ENCODE results near the gene MBTPS1. TPM values are rescaled to one million over a fixed set of nuclear protein-coding genes. Genes with fewer than 3 reads are reported as not detected.

Gene MBTPS1
- polyA plus RNA-seq, 2 of the 4 experiments (the other 2 are of a cell fraction) = 50.3 to 88.4 TPM

DNA sequence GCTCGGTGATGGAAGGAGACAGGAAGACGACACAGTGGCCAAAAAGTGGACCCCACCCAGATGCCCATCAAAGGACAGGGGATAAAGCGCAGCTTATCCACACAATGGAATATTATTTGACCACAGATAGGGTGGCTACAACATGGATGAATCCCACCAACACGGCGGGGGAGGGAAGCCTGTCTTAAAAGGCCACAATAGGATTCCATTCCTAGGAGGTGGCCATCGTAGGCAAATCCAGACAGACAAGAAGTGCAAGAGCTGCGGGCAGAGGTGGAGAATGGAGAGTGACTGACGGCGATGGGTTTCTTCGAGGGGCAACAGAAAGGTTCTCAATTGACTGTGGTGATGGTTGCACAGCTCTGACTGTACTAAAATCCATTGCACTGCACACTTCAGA lies 90.1 kb downstream of the MBTPS1 start:
- TF ChIP-seq BCL3 (IDR thresholded peaks at IDR 0.05) = no peak
- TF ChIP-seq POLR2AphosphoS2 (conservative IDR thresholded peaks at IDR 0.05; ENCODE audit: low read length) = no peak
- no peak for TF ChIP-seq FOXS1 (CRISPR knock-in tag; IDR thresholded peaks at IDR 0.05)
- TF ChIP-seq RFX5 (IDR thresholded peaks at IDR 0.05) = no peak
- no peak for TF ChIP-seq ZNF302 (CRISPR knock-in tag; IDR thresholded peaks at IDR 0.05)
- TF ChIP-seq JUNB (IDR thresholded peaks at IDR 0.05) = no peak
- no peak for TF ChIP-seq POLR2A (IDR thresholded peaks at IDR 0.05; ENCODE audit: low read length)
- TF ChIP-seq, protein P1, sequence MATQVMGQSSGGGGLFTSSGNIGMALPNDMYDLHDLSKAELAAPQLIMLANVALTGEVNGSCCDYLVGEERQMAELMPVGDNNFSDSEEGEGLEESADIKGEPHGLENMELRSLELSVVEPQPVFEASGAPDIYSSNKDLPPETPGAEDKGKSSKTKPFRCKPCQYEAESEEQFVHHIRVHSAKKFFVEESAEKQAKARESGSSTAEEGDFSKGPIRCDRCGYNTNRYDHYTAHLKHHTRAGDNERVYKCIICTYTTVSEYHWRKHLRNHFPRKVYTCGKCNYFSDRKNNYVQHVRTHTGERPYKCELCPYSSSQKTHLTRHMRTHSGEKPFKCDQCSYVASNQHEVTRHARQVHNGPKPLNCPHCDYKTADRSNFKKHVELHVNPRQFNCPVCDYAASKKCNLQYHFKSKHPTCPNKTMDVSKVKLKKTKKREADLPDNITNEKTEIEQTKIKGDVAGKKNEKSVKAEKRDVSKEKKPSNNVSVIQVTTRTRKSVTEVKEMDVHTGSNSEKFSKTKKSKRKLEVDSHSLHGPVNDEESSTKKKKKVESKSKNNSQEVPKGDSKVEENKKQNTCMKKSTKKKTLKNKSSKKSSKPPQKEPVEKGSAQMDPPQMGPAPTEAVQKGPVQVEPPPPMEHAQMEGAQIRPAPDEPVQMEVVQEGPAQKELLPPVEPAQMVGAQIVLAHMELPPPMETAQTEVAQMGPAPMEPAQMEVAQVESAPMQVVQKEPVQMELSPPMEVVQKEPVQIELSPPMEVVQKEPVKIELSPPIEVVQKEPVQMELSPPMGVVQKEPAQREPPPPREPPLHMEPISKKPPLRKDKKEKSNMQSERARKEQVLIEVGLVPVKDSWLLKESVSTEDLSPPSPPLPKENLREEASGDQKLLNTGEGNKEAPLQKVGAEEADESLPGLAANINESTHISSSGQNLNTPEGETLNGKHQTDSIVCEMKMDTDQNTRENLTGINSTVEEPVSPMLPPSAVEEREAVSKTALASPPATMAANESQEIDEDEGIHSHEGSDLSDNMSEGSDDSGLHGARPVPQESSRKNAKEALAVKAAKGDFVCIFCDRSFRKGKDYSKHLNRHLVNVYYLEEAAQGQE (IDR thresholded peaks at IDR 0.05) = no peak
- TF ChIP-seq MYC (IDR thresholded peaks at IDR 0.05; ENCODE audit: borderline replicate concordance, low read length) = no peak
- no peak for TF ChIP-seq ELK1 (IDR thresholded peaks at IDR 0.05; ENCODE audit: low read depth, low read length)
- TF ChIP-seq CHD4 (IDR thresholded peaks at IDR 0.05; ENCODE audit: borderline replicate concordance) = no peak
- TF ChIP-seq CBX2 (IDR thresholded peaks at IDR 0.05; ENCODE audit: borderline replicate concordance, low read depth) = no peak
- no peak for TF ChIP-seq RARB (CRISPR knock-in tag; IDR thresholded peaks at IDR 0.05)
- no peak for TF ChIP-seq HMGXB4 (CRISPR knock-in tag; IDR thresholded peaks at IDR 0.05; ENCODE audit: borderline replicate concordance)
- no peak for TF ChIP-seq MAFK (IDR thresholded peaks at IDR 0.05; ENCODE audit: partially characterized antibody)
- no peak for TF ChIP-seq RNF2 (IDR thresholded peaks at IDR 0.05; ENCODE audit: borderline replicate concordance, low read depth)
- no peak for TF ChIP-seq PHF8 (IDR thresholded peaks at IDR 0.05; ENCODE audit: borderline replicate concordance, low read depth)
- no peak for TF ChIP-seq CHD2 (IDR thresholded peaks at IDR 0.05; ENCODE audit: low read length, partially characterized antibody)
- Histone ChIP-seq H3K4me2 (no peak overlapping the region), H3K27ac (no peak overlapping the region), H3K4me3 (no peak overlapping the region), H3K9me3 (peaks cover 12% of the 10 kb centered on the region), H3K4me1 (no peaks in the 10 kb centered on the region)
- POLR2A ChIA-PET = no interaction called here
- CTCF ChIA-PET = interaction anchor here (1.5 to 2.4 kb wide), 3 partner anchors 10 to 69 kb away, joined by 5 to 9 read pairs (median 7); no protein-coding TSS in a partner anchor
- 73% methylated on average over 10 of the region's 10 CpGs for WGBS (ENCODE audit: missing lambda C conversion rate)
- FAIRE-seq = no peak
- no peak for DNase-seq (ENCODE audit: low read depth in 1 of 2, low spot score in 1 of 2)
- ATAC-seq = no peak

DNA sequence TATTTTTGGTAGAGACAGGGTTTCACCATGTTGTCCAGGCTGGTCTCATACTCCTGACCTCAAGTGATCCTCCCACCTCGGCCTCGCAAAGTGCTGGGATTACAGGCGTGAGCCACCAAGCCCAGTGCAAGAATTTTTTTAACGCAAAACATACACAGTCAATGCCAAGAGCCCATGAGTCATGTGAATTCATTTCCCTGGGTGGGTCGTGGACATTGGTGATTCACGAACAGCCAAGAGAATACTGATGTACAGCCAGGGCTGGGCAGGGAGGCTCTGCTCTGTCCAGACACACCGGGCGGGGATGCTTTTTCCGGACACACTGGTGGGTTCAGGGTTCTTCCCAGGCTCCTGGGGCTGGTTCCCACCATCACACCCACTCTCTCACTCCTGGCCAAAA lies 91.9 kb downstream of the MBTPS1 start:
- WGBS (ENCODE audit: missing lambda C conversion rate) = 37% methylated on average over 9 of the region's 9 CpGs
- FAIRE-seq = no peak
- TF ChIP-seq JUN (IDR thresholded peaks at IDR 0.05) (no peak), SREBF2 (IDR thresholded peaks at IDR 0.05) (no peak), CEBPB (IDR thresholded peaks at IDR 0.05) (no peak), SMC3 (IDR thresholded peaks at IDR 0.05) (no peak), PHF8 (IDR thresholded peaks at IDR 0.05; ENCODE audit: borderline replicate concordance, low read depth) (no peak), MAZ (IDR thresholded peaks at IDR 0.05; ENCODE audit: borderline replicate concordance, low read depth, low read length) (no peak), POLR2AphosphoS2 (conservative IDR thresholded peaks at IDR 0.05; ENCODE audit: low read length) (no peak), TFCP2L1 (CRISPR knock-in tag; IDR thresholded peaks at IDR 0.05) (no peak), EHMT2 (IDR thresholded peaks at IDR 0.05; ENCODE audit: low read depth) (no peak), BHLHE40 (IDR thresholded peaks at IDR 0.05; ENCODE audit: low read depth, low read length) (no peak), POLR2A (IDR thresholded peaks at IDR 0.05; ENCODE audit: low read length) (no peak), EHF (CRISPR knock-in tag; IDR thresholded peaks at IDR 0.05) (no peak)
- TF ChIP-seq, protein P1 (IDR thresholded peaks at IDR 0.05) = no peak

More for the DNA sequence above, 91.9 kb downstream of the MBTPS1 start:
- ChIA-PET POLR2A (no interaction called here), CTCF (interaction anchor here (1.1 to 2.4 kb wide), 3 partner anchors 9 to 69 kb away, joined by 3 to 7 read pairs (median 5); no protein-coding TSS in a partner anchor)
- Histone ChIP-seq H3K4me3 (no peak overlapping the region), H3K4me1 (no peaks in the 10 kb centered on the region), H3K27ac (no peak overlapping the region), H3K4me2 (no peak overlapping the region), H3K9me3 (peaks cover 27% of the 10 kb centered on the region)
- peak in 1 of 2 experiments; percentile 35 for DNase-seq (ENCODE audit: low read depth in 1 of 2, low spot score in 1 of 2)
- peak in 1 of 2 experiments; percentile 37; a peak in 3 of 6 replicates for ATAC-seq
